Fibroblast of pulmonary artery (primary cell): ENCODE results near the gene SLC16A5.

Experiments used
- DNase-seq: peaks from one replicate; pipeline ENCODE4 v3.0.0-alpha.2; 2010; ENCODE audit warnings: low read depth
- H3K4me3 ChIP-seq: replicated peaks from 2 replicates; pipeline ENCODE4 v1.5.1; 2011; ENCODE audit warnings: low read depth, mild to moderate bottlenecking, control low read depth, low read length, moderate library complexity
- TF ChIP-seq, protein P1 (sequence below): IDR thresholded peaks from 2 replicates; pipeline ENCODE4 v1.5.1; 2011; ENCODE audit warnings: mild to moderate bottlenecking, control low read depth, low read length, inconsistent platforms; ENCODE audit errors: missing control alignments

Gene SLC16A5

GRCh38 chr17:75074532-75074931 is 13.2 kb upstream of the SLC16A5 start:
- TF ChIP-seq, protein P1, sequence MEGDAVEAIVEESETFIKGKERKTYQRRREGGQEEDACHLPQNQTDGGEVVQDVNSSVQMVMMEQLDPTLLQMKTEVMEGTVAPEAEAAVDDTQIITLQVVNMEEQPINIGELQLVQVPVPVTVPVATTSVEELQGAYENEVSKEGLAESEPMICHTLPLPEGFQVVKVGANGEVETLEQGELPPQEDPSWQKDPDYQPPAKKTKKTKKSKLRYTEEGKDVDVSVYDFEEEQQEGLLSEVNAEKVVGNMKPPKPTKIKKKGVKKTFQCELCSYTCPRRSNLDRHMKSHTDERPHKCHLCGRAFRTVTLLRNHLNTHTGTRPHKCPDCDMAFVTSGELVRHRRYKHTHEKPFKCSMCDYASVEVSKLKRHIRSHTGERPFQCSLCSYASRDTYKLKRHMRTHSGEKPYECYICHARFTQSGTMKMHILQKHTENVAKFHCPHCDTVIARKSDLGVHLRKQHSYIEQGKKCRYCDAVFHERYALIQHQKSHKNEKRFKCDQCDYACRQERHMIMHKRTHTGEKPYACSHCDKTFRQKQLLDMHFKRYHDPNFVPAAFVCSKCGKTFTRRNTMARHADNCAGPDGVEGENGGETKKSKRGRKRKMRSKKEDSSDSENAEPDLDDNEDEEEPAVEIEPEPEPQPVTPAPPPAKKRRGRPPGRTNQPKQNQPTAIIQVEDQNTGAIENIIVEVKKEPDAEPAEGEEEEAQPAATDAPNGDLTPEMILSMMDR = no peak
- no peak for DNase-seq
- no peak overlapping the region for H3K4me3 ChIP-seq

- DNase-seq = no peak
- TF ChIP-seq, protein P1 = no peak
- H3K4me3 ChIP-seq = no peak overlapping the region
Observed at GRCh38 chr17:75075597-75076336, 12.0 kb upstream of the SLC16A5 start.

GRCh38 chr17:75077072-75077495 is 10.7 kb upstream of the SLC16A5 start:
- DNase-seq = no peak
- peak overlapping the region; percentile 12 for H3K4me3 ChIP-seq
- TF ChIP-seq, protein P1 = no peak

DNA sequence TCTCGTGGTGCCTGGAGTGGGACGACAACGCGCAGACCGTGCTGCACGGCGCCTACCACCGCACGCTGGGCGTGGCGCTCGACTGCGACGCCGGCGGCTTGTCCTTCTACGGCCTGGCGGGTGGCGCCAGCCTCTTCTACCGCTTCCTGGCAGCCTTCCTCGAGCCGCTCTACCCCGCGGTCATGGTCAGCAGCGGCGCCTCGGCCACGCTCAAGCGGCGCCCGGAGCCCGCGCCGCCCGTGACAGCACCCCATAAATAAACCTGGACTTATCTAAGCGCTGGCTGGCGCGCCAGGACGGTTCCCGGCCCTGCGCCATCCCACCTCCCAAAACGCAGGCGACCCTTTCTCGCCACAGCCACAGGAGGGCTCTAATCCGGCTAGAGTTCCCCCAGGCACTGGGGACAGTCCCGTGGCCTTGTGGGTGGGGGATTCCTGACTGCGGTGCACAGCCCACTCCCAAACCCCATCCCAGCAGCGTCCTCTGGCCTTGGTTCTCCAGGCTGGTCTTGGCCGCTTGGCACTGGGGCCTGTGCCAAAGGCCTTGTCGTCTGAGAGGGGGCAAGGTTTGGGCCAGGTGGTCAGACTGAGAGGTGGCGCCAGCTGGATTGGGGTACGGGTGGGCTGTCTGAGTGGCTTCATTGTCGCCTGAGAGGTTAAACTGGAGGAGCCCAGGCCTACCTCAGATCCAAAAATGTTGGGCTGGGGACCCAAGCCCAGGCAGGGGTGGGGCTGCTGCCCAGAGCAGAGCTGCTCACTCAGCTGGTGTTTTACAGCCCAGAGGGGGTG is 10.1 kb upstream of the SLC16A5 start:
- H3K4me3 ChIP-seq = peak overlapping the region; percentile 12
- no peak for DNase-seq
- TF ChIP-seq, protein P1 = no peak

DNA sequence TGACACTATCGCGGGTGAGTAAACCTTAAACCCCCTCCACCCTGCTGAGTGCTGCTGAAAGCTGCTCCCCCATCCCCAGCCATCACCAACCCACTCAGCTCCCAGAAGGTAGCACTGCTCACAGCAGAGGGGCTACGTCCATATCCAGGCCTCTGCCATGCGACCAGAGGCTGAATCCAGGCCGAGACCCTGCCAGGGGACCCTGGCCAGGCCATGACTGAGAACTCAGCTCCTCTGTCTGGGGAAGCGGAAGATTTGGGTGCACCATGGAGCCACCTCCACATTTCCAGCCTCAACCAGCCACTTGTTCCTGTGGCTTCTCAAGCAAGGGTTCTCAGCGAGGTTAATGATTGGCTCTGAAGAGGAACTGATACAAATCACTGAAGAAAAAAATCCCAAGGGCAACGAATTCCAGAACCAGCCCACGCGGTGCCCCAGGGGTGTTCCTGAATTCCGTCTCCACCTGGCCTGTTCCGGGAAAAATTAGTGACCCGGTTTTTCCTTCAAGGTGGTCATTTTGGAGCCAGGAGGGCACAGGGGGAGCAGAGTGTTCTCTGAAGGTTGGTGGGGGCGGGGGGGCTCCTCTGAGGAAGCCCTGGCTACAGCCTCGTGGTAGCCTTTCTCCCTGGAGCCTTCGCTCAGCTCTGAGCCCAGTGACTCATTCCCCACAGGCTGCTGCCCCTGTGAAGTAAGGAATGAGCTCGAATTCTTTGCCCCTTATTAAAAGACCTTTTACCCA is 9.3 kb upstream of the SLC16A5 start:
- TF ChIP-seq, protein P1 = no peak

GRCh38 chr17:75079023-75079373 is 8.8 kb upstream of the SLC16A5 start:
- H3K4me3 ChIP-seq = no peak overlapping the region
- TF ChIP-seq, protein P1 = no peak
- no peak for DNase-seq

More for the DNA sequence above, 9.3 kb upstream of the SLC16A5 start:
- no peak overlapping the region for H3K4me3 ChIP-seq
- DNase-seq = peak; percentile 55
